Right kidney (tissue), 1 donor: ENCODE data around the gene PVALEF.

ENCODE experiments used
- DNase-seq: peaks from one replicate; pipeline ENCODE4 v3.0.0-alpha.2; 2016

PVALEF gene

GRCh38 chr17:81184555-81184954 lies 19.2 kb downstream of the PVALEF start:
- peak; percentile 16 for DNase-seq

- no peak for DNase-seq
Observed at GRCh38 chr17:81186203-81186602, 20.9 kb downstream of the PVALEF start.

GRCh38 chr17:81187120-81187519 lies 21.8 kb downstream of the PVALEF start:
- DNase-seq: no peak

GRCh38 chr17:81187586-81188490 lies 22.5 kb downstream of the PVALEF start:
- no peak for DNase-seq

- DNase-seq: no peak
Observed at GRCh38 chr17:81188491-81188840, 23.2 kb downstream of the PVALEF start.

- no peak for DNase-seq
Observed at GRCh38 chr17:81189016-81189415, 23.7 kb downstream of the PVALEF start.

GRCh38 chr17:81189670-81190530 lies 24.6 kb downstream of the PVALEF start:
- no peak for DNase-seq

GRCh38 chr17:81190591-81190990 lies 25.3 kb downstream of the PVALEF start:
- no peak for DNase-seq

GRCh38 chr17:81191116-81191515 lies 25.8 kb downstream of the PVALEF start:
- no peak for DNase-seq

GRCh38 chr17:81191646-81192045 lies 26.3 kb downstream of the PVALEF start:
- DNase-seq: no peak

GRCh38 chr17:81192386-81193050 lies 27.2 kb downstream of the PVALEF start:
- DNase-seq: peak; percentile 20

GRCh38 chr17:81193051-81193410 lies 27.7 kb downstream of the PVALEF start:
- no peak for DNase-seq

- peak; percentile 31 for DNase-seq
Observed at GRCh38 chr17:81193470-81194224, 28.3 kb downstream of the PVALEF start.

- no peak for DNase-seq
Observed at GRCh38 chr17:81194225-81194760, 29.0 kb downstream of the PVALEF start.

- DNase-seq: no peak
Observed at GRCh38 chr17:81194941-81195901, 29.9 kb downstream of the PVALEF start.

- DNase-seq: no peak
Observed at GRCh38 chr17:81195941-81196495, 30.7 kb downstream of the PVALEF start.

GRCh38 chr17:81196505-81197408 lies 31.4 kb downstream of the PVALEF start:
- no peak for DNase-seq

GRCh38 chr17:81197409-81197795 lies 32.1 kb downstream of the PVALEF start:
- DNase-seq: no peak

GRCh38 chr17:81197831-81198490 lies 32.7 kb downstream of the PVALEF start:
- DNase-seq: no peak
